H1 (cell line): ENCODE results near the gene DET1. TPM values are rescaled to one million over a fixed set of nuclear protein-coding genes. Genes with fewer than 3 reads are reported as not detected.
A peak's percentile ranks its signal among the peaks of the same experiment; 100 is the strongest.

Source experiments
- CTCF ChIA-PET: fragments of 300-600 bp; sonication (Branson Sonifier 250); formaldehyde crosslinking; loops from one replicate; lab custom pipeline; 2021; ENCODE audit not compliant: partially characterized antibody; lab: Charles Lee
- POLR2A ChIA-PET: fragments of 300-600 bp; sonication (Branson Sonifier 250); formaldehyde crosslinking; loops from one replicate; lab custom pipeline; 2021; ENCODE audit warnings: inconsistent platforms; ENCODE audit not compliant: partially characterized antibody; lab: Charles Lee
- DNase-seq, 2 experiments: peaks; one replicate each; pipeline versions ENCODE4 v3.0.0 to v3.0.0-alpha.2; 2010 to 2022; ENCODE audit warnings: low spot score in 2 of 2, low read depth in 1 of 2, mixed read lengths in 1 of 2
- FAIRE-seq: peaks from 2 replicates; lab custom pipeline; 2011; peaks lifted over from hg19 to GRCh38; lab: Jason Lieb, UNC
- H2AFZ ChIP-seq: 2 replicates; pipeline ENCODE4 v1.8.1; 2012; ENCODE audit warnings: low read length, inconsistent platforms
- H2AK5ac ChIP-seq: 2 replicates; pipeline ENCODE4 v1.6.1; 2013; ENCODE audit warnings: low read depth, low read length
- H2BK120ac ChIP-seq: replicated peaks from 2 replicates; pipeline ENCODE3; 2013; ENCODE audit warnings: low read depth, low read length, inconsistent platforms
- H2BK12ac ChIP-seq: 2 replicates; pipeline ENCODE4 v1.6.1; 2013; ENCODE audit warnings: low read depth, low read length
- H2BK15ac ChIP-seq: 2 replicates; pipeline ENCODE4 v1.6.1; 2013; ENCODE audit warnings: low read length
- H2BK20ac ChIP-seq: 2 replicates; pipeline ENCODE4 v1.6.1; 2013; ENCODE audit warnings: low read length
- H2BK5ac ChIP-seq: 2 replicates; pipeline ENCODE4 v1.6.1; 2013; ENCODE audit warnings: low read depth, low read length
- H3K14ac ChIP-seq: 2 replicates; pipeline ENCODE4 v1.6.1; 2013; ENCODE audit warnings: inconsistent platforms; ENCODE audit not compliant: insufficient read length
- H3K18ac ChIP-seq: 2 replicates; pipeline ENCODE4 v1.6.1; 2013; ENCODE audit warnings: low read length; ENCODE audit errors: extremely low read depth
- H3K23ac ChIP-seq: 2 replicates; pipeline ENCODE4 v1.6.1; 2013; ENCODE audit warnings: inconsistent platforms; ENCODE audit not compliant: insufficient read length
- H3K23me2 ChIP-seq: 2 replicates; pipeline ENCODE4 v1.6.1; 2013; ENCODE audit warnings: low read depth, low read length
- H3K27ac ChIP-seq: 2 replicates; pipeline ENCODE4 v1.6.1; 2011; ENCODE audit warnings: low read depth, low read length, inconsistent platforms
- H3K27me3 ChIP-seq, 4 experiments: replicated peaks in 1 of 4; 1 replicate in 1 of 4; 2 replicates in 3 of 4; pipeline versions ENCODE4 v1.6.1 to v1.8.1; 2011 to 2013; ENCODE audit warnings: low read length in 3 of 4, mild to moderate bottlenecking in 3 of 4, inconsistent platforms in 2 of 4, mixed read lengths in 2 of 4, moderate library complexity in 1 of 4; ENCODE audit not compliant: control insufficient read depth in 3 of 4, insufficient read depth in 3 of 4; ENCODE audit errors: extremely low read depth in 1 of 4
- H3K36me3 ChIP-seq, 4 experiments: 2 replicates each; pipeline versions ENCODE4 v1.6.1 to v1.8.1; 2011 to 2013; ENCODE audit warnings: mild to moderate bottlenecking in 4 of 4, low read length in 3 of 4, moderate library complexity in 2 of 4, control low read depth in 1 of 4, inconsistent platforms in 1 of 4; ENCODE audit not compliant: insufficient read depth in 4 of 4, control insufficient read depth in 2 of 4
- H3K4ac ChIP-seq: replicated peaks from 2 replicates; pipeline ENCODE3; 2013; ENCODE audit warnings: low read length, low read depth, mixed read lengths, inconsistent platforms; ENCODE audit not compliant: insufficient read length
- H3K4me1 ChIP-seq, 4 experiments: replicated peaks in 1 of 4; 1 replicate in 1 of 4; 2 replicates in 3 of 4; pipeline versions ENCODE4 v1.6.1 to v1.8.1; 2011 to 2013; ENCODE audit warnings: low read length in 3 of 4, inconsistent platforms in 2 of 4, mixed read lengths in 1 of 4; ENCODE audit not compliant: insufficient read depth in 4 of 4, control insufficient read depth in 3 of 4
- H3K4me2 ChIP-seq, 2 experiments: 2 replicates each; pipeline versions ENCODE4 v1.6.1 to v1.8.1; 2011 to 2013; ENCODE audit warnings: low read depth in 2 of 2, low read length in 2 of 2, control low read depth in 1 of 2, inconsistent platforms in 1 of 2, mild to moderate bottlenecking in 1 of 2; ENCODE audit not compliant: insufficient read depth in 1 of 2
- H3K4me3 ChIP-seq, 4 experiments: fragments of 200-600, 300-600 bp in 1 of 4; sonication (generic), shearing (Covaris generic), sonication (Bioruptor Twin) in 1 of 4; 2 replicates each; pipeline versions ENCODE4 v1.5.1 to v1.8.1; 2011 to 2016; ENCODE audit warnings: low read length in 4 of 4, low read depth in 3 of 4, control low read depth in 2 of 4, inconsistent platforms in 2 of 4, mild to moderate bottlenecking in 2 of 4, mixed read lengths in 1 of 4, moderate library complexity in 1 of 4; ENCODE audit not compliant: insufficient read depth in 2 of 4; ENCODE audit errors: extremely low read depth in 1 of 4
- H3K56ac ChIP-seq: replicated peaks from 2 replicates; pipeline ENCODE3; 2013; ENCODE audit warnings: low read depth, mild to moderate bottlenecking, mixed read lengths, low read length, inconsistent platforms; ENCODE audit not compliant: insufficient read length
- H3K79me1 ChIP-seq: 2 replicates; pipeline ENCODE4 v1.6.1; 2013; ENCODE audit warnings: low read depth, low read length, control low read depth
- H3K79me2 ChIP-seq, 2 experiments: 2 replicates each; pipeline versions ENCODE4 v1.6.1 to v1.8.1; 2012 to 2013; ENCODE audit warnings: low read length in 2 of 2, mild to moderate bottlenecking in 2 of 2, inconsistent platforms in 1 of 2; ENCODE audit not compliant: insufficient read depth in 2 of 2, control insufficient read depth in 1 of 2
- H3K9ac ChIP-seq, 4 experiments: replicated peaks in 1 of 4; 1 replicate in 1 of 4; 2 replicates in 3 of 4; pipeline versions ENCODE4 v1.6.1 to v1.8.1; 2011 to 2013; ENCODE audit warnings: low read depth in 3 of 4, low read length in 3 of 4, control low read depth in 2 of 4, mild to moderate bottlenecking in 2 of 4, moderate library complexity in 2 of 4, inconsistent platforms in 1 of 4; ENCODE audit errors: extremely low read depth in 1 of 4
- H3K9me3 ChIP-seq, 2 experiments: 2 replicates each; pipeline versions ENCODE4 v1.6.1 to v1.8.1; 2012 to 2013; ENCODE audit warnings: mild to moderate bottlenecking in 2 of 2, moderate library complexity in 2 of 2, control low read depth in 1 of 2, inconsistent platforms in 1 of 2, low read depth in 1 of 2, low read length in 1 of 2, mixed read lengths in 1 of 2; ENCODE audit not compliant: insufficient read depth in 2 of 2
- H4K20me1 ChIP-seq, 2 experiments: replicated peaks in 1 of 2; 2 replicates each; pipeline versions ENCODE3 to v1.8.1; 2011 to 2013; ENCODE audit warnings: inconsistent platforms in 2 of 2, low read length in 2 of 2, mild to moderate bottlenecking in 1 of 2; ENCODE audit not compliant: insufficient read depth in 2 of 2, control insufficient read depth in 1 of 2
- H4K5ac ChIP-seq: 2 replicates; pipeline ENCODE4 v1.6.1; 2013; ENCODE audit warnings: low read length, low read depth, mixed read lengths, inconsistent platforms; ENCODE audit not compliant: insufficient read length
- H4K8ac ChIP-seq: 2 replicates; pipeline ENCODE4 v1.8.0; 2013; ENCODE audit warnings: mild to moderate bottlenecking, moderate library complexity, low read length, inconsistent platforms; ENCODE audit not compliant: insufficient read depth; ENCODE audit errors: extremely low read depth
- H4K91ac ChIP-seq: replicated peaks from 2 replicates; pipeline ENCODE3; 2013; ENCODE audit warnings: low read length, mixed read lengths, inconsistent platforms; ENCODE audit not compliant: insufficient read length
- BACH1 ChIP-seq: IDR thresholded peaks from 2 replicates; pipeline ENCODE4 v1.6.1; 2012; ENCODE audit warnings: low read length, improper control_type of control experiment
- CHD1 ChIP-seq: IDR thresholded peaks from 2 replicates; pipeline ENCODE4 v1.6.1; 2012; ENCODE audit warnings: low read depth, low read length, improper control_type of control experiment
- CHD2 ChIP-seq: IDR thresholded peaks from 2 replicates; pipeline ENCODE4 v1.6.1; 2012; ENCODE audit warnings: low read length, improper control_type of control experiment
- E2F6 ChIP-seq: IDR thresholded peaks from 2 replicates; pipeline ENCODE4 v1.6.1; 2012; ENCODE audit warnings: inconsistent platforms
- EP300 ChIP-seq, 2 experiments: IDR thresholded peaks; 1 replicate in 1 of 2; 2 replicates in 1 of 2; pipeline ENCODE4 v1.6.1; 2011 to 2012; ENCODE audit warnings: low read depth in 2 of 2, low read length in 2 of 2, mild to moderate bottlenecking in 2 of 2, borderline replicate concordance in 1 of 2, inconsistent platforms in 1 of 2, moderate library complexity in 1 of 2
- EZH2 ChIP-seq: fragments of 200-600 bp; sonication (generic); IDR thresholded peaks from 2 replicates; pipeline ENCODE4 v1.7.1; 2012; ENCODE audit warnings: low read depth, mild to moderate bottlenecking, moderate library complexity, low read length, inconsistent platforms; ENCODE audit not compliant: severe bottlenecking
- FOSL1 ChIP-seq: IDR thresholded peaks from 2 replicates; pipeline ENCODE4 v1.6.1; 2011; ENCODE audit warnings: mild to moderate bottlenecking, low read depth, low read length, moderate library complexity; ENCODE audit not compliant: insufficient read depth
- KDM4A ChIP-seq: IDR thresholded peaks from one replicate; pipeline ENCODE4 v1.7.1; 2012; ENCODE audit warnings: low read depth, mild to moderate bottlenecking, moderate library complexity, low read length, inconsistent platforms; ENCODE audit not compliant: severe bottlenecking
- MAFK ChIP-seq: IDR thresholded peaks from 2 replicates; pipeline ENCODE4 v1.6.1; 2012; ENCODE audit warnings: low read depth, mild to moderate bottlenecking, improper control_type of control experiment, low read length
- SUZ12 ChIP-seq: fragments of 200-600 bp; sonication (generic); IDR thresholded peaks from 2 replicates; pipeline ENCODE4 v1.6.1; 2012; ENCODE audit warnings: mild to moderate bottlenecking, inconsistent platforms, low read length, moderate library complexity, mixed read lengths
- TAF7 ChIP-seq: optimal IDR thresholded peaks from 2 replicates; pipeline ENCODE3; 2011; ENCODE audit warnings: low read depth, mild to moderate bottlenecking, inconsistent platforms, low read length, moderate library complexity, borderline replicate concordance
- TEAD4 ChIP-seq: IDR thresholded peaks from 2 replicates; pipeline ENCODE4 v1.6.1; 2012; ENCODE audit warnings: low read depth, low read length, inconsistent platforms, mixed read lengths
- ZNF274 ChIP-seq: IDR thresholded peaks from 2 replicates; pipeline ENCODE4 v1.7.0; 2012; ENCODE audit warnings: low read length, borderline replicate concordance; ENCODE audit errors: extremely low read depth
- WGBS, 2 experiments: shearing (Covaris generic) in 1 of 2; methylation state at CpG; one replicate each; pipeline versions ENCODE4 v1.1.6 to v1.1.7; 2013 to 2015; ENCODE audit warnings: low lambda C conversion rate in 2 of 2, mixed read lengths in 2 of 2, inconsistent platforms in 1 of 2, low coverage in 1 of 2, missing lambda C conversion rate in 1 of 2; ENCODE audit not compliant: insufficient replicate concordance in 2 of 2, insufficient coverage in 1 of 2, insufficient read length in 1 of 2; ENCODE audit errors: extremely low coverage in 1 of 2, missing lambda C conversion rate in 1 of 2; 5-methylcytosine and 5-hydroxymethylcytosine counted together
- polyA plus RNA-seq, 7 experiments: library from polyadenylated mRNA; depleted of rRNA in 3 of 7; stranded (reverse) in 5 of 7; unstranded in 2 of 7; fragments of >200 nt in 5 of 7; fragments of 200-250 nt in 2 of 7; gene quantifications; 1 replicate in 5 of 7; 2 replicates in 1 of 7; 4 replicates in 1 of 7; pipeline versions ENCODE4 v1.2.1 to v1.2.3, GENCODE V29; 2011 to 2013; ENCODE audit warnings: missing spikeins in 2 of 7, mixed read lengths in 2 of 7
- total RNA-seq: library from RNA; stranded (reverse); fragmentation: NEBNext Ultra II Directional; extraction: Animal tissue kit (Norgen Biotek cat#: 25700); gene quantifications from 2 replicates; pipeline ENCODE4 v1.2.1, GENCODE V29; 2021

DET1 gene
- total and polyA plus RNA-seq, 2 of the 8 experiments (the other 6 are each of a cell fraction or from before 2014, with no cell fraction given) = 5.4 to 8.5 TPM

- H2BK5ac ChIP-seq = no peak overlapping the region
- no peak overlapping the region for H2AFZ ChIP-seq
- 0 out of 2 replicates have a peak overlapping the region, but pooled peaks have one; percentile 39 for H2BK12ac ChIP-seq
- H2AK5ac ChIP-seq = no peak overlapping the region
- FAIRE-seq (no peak), DNase-seq (no peak)
- no peak overlapping the region for H3K4me2 ChIP-seq
- H3K18ac ChIP-seq = no peak overlapping the region
- no peaks in the 10 kb centered on the region for H3K79me2 ChIP-seq
- ChIA-PET POLR2A (interaction anchor here (2.2 kb wide), 1 partner anchor 10 kb away, joined by 7 read pairs; no protein-coding TSS in a partner anchor), CTCF (interaction anchor here (1.1 to 4.5 kb wide), 11 partner anchors 8 to 166 kb away, joined by 3 to 41 read pairs (median 6); partner anchors contain the start of gene MRPS11)
- no peak overlapping the region for H3K4ac ChIP-seq
- no peak overlapping the region for H3K14ac ChIP-seq
- H3K23ac ChIP-seq = no peak overlapping the region
- H3K79me1 ChIP-seq = no peaks in the 10 kb centered on the region
- no peak overlapping the region for H2BK120ac ChIP-seq
- H3K27ac ChIP-seq = no peak overlapping the region
- H3K9ac ChIP-seq = no peak overlapping the region
- no peak overlapping the region for H4K8ac ChIP-seq
- H3K36me3 ChIP-seq = no peaks in the 10 kb centered on the region
- no peaks in the 10 kb centered on the region for H3K9me3 ChIP-seq
- H4K20me1 ChIP-seq = no peaks in the 10 kb centered on the region
- H3K56ac ChIP-seq = no peak overlapping the region
- no peak overlapping the region for H4K5ac ChIP-seq
- H3K4me3 ChIP-seq = no peak overlapping the region
- no peaks in the 10 kb centered on the region for H3K23me2 ChIP-seq
- 96% methylated on average over 3 of the region's 3 CpGs; no CpG with 5 or more reads in 1 of the 2 experiments for WGBS, 2 experiments
- H4K91ac ChIP-seq = no peak overlapping the region
- H3K4me1 ChIP-seq = peaks cover 0 to 16% (median 4%) of the 10 kb centered on the region in 4 experiments; a peak in 6 of 7 replicates
- no peaks in the 10 kb centered on the region; a peak in 1 of 7 replicates for H3K27me3 ChIP-seq
- 0 out of 2 replicates have a peak overlapping the region, but pooled peaks have one; percentile 72 for H2BK20ac ChIP-seq
- H2BK15ac ChIP-seq = 0 out of 2 replicates have a peak overlapping the region, but pooled peaks have one; percentile 46
- TF ChIP-seq EZH2 (no peak), CHD2 (no peak), SUZ12 (no peak), MAFK (no peak), KDM4A (no peak), CHD1 (no peak), ZNF274 (no peak), E2F6 (no peak), TEAD4 (no peak), FOSL1 (no peak), TAF7 (no peak), BACH1 (no peak), EP300 (IDR thresholded peaks at IDR 0.05; ENCODE audit: borderline replicate concordance in 1 of 2, low read depth in 2 of 2, low read length in 2 of 2) (no peak)
Observed at GRCh38 chr15:88490036-88490435, 56.4 kb downstream of the DET1 start.
